ENCODE results near the gene TMEM213.

DNA sequence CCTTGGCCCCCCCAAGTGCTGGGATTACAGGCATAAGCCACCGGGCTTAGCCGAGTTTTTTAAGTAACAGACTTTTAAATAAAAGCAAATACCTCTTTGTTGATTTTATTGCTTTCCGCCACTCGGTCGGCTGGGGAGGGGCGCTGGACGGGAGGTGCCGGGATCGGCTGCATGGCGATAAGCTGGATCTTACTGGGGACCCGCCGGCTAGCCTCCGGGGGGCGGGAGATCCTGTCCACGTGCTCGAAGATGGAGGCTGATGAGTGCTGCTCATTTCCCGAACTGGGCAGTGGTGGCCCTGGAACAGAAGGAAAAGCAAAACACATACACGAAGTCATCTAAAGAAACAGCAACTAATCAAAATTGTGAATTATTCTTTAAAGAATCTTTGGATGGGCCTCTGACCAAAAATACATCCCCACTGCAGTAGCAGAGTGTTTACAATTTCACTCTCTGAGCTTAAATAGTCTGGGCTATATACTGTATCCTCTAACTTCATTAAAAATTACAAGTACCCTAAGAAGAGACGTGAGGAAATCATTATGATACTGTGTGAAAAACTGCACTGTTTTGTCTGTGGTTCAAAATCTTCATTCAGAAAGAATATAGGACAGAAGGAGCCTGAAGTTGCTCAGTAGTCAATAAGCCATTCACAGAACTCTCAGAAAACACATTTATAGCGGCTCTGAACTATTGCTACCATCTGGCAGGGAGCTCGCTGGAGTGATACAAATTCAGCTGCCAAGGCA is 73.4 kb downstream of the TMEM213 start:
- TF ChIP-seq, protein P1, sequence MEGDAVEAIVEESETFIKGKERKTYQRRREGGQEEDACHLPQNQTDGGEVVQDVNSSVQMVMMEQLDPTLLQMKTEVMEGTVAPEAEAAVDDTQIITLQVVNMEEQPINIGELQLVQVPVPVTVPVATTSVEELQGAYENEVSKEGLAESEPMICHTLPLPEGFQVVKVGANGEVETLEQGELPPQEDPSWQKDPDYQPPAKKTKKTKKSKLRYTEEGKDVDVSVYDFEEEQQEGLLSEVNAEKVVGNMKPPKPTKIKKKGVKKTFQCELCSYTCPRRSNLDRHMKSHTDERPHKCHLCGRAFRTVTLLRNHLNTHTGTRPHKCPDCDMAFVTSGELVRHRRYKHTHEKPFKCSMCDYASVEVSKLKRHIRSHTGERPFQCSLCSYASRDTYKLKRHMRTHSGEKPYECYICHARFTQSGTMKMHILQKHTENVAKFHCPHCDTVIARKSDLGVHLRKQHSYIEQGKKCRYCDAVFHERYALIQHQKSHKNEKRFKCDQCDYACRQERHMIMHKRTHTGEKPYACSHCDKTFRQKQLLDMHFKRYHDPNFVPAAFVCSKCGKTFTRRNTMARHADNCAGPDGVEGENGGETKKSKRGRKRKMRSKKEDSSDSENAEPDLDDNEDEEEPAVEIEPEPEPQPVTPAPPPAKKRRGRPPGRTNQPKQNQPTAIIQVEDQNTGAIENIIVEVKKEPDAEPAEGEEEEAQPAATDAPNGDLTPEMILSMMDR (IDR thresholded peaks at IDR 0.05 in 2 of 3, conservative IDR thresholded peaks at IDR 0.05 in 1 of 3; ENCODE audit: borderline replicate concordance in 1 of 3, insufficient read depth in 1 of 3, low read depth in 2 of 3, low read length in 2 of 3), result no peak
- TF ChIP-seq EGR1 (IDR thresholded peaks at IDR 0.05; ENCODE audit: low read depth), result no peak
- TF ChIP-seq, protein P2, sequence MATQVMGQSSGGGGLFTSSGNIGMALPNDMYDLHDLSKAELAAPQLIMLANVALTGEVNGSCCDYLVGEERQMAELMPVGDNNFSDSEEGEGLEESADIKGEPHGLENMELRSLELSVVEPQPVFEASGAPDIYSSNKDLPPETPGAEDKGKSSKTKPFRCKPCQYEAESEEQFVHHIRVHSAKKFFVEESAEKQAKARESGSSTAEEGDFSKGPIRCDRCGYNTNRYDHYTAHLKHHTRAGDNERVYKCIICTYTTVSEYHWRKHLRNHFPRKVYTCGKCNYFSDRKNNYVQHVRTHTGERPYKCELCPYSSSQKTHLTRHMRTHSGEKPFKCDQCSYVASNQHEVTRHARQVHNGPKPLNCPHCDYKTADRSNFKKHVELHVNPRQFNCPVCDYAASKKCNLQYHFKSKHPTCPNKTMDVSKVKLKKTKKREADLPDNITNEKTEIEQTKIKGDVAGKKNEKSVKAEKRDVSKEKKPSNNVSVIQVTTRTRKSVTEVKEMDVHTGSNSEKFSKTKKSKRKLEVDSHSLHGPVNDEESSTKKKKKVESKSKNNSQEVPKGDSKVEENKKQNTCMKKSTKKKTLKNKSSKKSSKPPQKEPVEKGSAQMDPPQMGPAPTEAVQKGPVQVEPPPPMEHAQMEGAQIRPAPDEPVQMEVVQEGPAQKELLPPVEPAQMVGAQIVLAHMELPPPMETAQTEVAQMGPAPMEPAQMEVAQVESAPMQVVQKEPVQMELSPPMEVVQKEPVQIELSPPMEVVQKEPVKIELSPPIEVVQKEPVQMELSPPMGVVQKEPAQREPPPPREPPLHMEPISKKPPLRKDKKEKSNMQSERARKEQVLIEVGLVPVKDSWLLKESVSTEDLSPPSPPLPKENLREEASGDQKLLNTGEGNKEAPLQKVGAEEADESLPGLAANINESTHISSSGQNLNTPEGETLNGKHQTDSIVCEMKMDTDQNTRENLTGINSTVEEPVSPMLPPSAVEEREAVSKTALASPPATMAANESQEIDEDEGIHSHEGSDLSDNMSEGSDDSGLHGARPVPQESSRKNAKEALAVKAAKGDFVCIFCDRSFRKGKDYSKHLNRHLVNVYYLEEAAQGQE (IDR thresholded peaks at IDR 0.05; ENCODE audit: low read depth), result no peak
